ENCODE measurements around the gene SEC62. TPM values are rescaled to one million over a fixed set of nuclear protein-coding genes. Genes with fewer than 3 reads are reported as not detected.
A peak's percentile ranks its signal among the peaks of the same experiment; 100 is the strongest.

The SEC62 gene
- total RNA-seq, 1 donor from 2014 or later, result 113 TPM

GRCh38 chr3:170044795-170045244, 78.2 kb downstream of the SEC62 start:
- Mint-ChIP-seq H3K36me3 (ENCODE audit: unreplicated experiment) (no peaks in the 10 kb centered on the region), H3K27me3 (ENCODE audit: unreplicated experiment) (peaks cover 36% of the 10 kb centered on the region), H3K4me1 (ENCODE audit: unreplicated experiment) (peaks cover 16% of the 10 kb centered on the region), H3K4me3 (ENCODE audit: unreplicated experiment) (no peak overlapping the region), H3K9me3 (ENCODE audit: unreplicated experiment) (no peaks in the 10 kb centered on the region), H3K27ac (ENCODE audit: unreplicated experiment) (no peak overlapping the region)
- TF ChIP-seq, protein P1, sequence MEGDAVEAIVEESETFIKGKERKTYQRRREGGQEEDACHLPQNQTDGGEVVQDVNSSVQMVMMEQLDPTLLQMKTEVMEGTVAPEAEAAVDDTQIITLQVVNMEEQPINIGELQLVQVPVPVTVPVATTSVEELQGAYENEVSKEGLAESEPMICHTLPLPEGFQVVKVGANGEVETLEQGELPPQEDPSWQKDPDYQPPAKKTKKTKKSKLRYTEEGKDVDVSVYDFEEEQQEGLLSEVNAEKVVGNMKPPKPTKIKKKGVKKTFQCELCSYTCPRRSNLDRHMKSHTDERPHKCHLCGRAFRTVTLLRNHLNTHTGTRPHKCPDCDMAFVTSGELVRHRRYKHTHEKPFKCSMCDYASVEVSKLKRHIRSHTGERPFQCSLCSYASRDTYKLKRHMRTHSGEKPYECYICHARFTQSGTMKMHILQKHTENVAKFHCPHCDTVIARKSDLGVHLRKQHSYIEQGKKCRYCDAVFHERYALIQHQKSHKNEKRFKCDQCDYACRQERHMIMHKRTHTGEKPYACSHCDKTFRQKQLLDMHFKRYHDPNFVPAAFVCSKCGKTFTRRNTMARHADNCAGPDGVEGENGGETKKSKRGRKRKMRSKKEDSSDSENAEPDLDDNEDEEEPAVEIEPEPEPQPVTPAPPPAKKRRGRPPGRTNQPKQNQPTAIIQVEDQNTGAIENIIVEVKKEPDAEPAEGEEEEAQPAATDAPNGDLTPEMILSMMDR (IDR thresholded peaks at IDR 0.05), result no peak
- no peak for DNase-seq (ENCODE audit: extremely low spot score, unreplicated experiment)

- Mint-ChIP-seq H3K27me3 (ENCODE audit: unreplicated experiment) (peaks cover 20% of the 10 kb centered on the region), H3K9me3 (ENCODE audit: unreplicated experiment) (no peaks in the 10 kb centered on the region), H3K4me1 (ENCODE audit: unreplicated experiment) (peaks cover 14% of the 10 kb centered on the region), H3K4me3 (ENCODE audit: unreplicated experiment) (no peak overlapping the region), H3K27ac (ENCODE audit: unreplicated experiment) (peak overlapping the region; percentile 15), H3K36me3 (ENCODE audit: unreplicated experiment) (no peaks in the 10 kb centered on the region)
- no peak for DNase-seq (ENCODE audit: extremely low spot score, unreplicated experiment)
- TF ChIP-seq, protein P1 (IDR thresholded peaks at IDR 0.05), result no peak
These were observed 79.9 kb downstream of the SEC62 start for GRCh38 chr3:170046269-170047132.

DNA sequence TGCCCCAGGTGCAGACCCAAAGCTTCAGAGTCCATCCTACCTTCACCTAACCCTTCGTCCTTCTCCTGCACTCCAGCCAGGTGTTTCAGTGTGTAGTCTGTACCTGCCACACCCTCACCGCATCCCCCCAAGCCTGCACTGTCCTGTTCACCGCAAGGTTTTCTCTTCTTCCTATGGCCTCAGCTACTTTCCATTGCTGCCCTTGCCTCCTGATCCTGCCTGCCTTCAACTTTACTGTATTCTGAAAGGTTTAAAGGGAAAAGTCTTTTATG, 80.5 kb downstream of the SEC62 start:
- H3K4me1 Mint-ChIP-seq (ENCODE audit: unreplicated experiment), result peaks cover 14% of the 10 kb centered on the region
- H3K27ac Mint-ChIP-seq (ENCODE audit: unreplicated experiment), result no peak overlapping the region
- H3K27me3 Mint-ChIP-seq (ENCODE audit: unreplicated experiment), result peaks cover 15% of the 10 kb centered on the region
- DNase-seq (ENCODE audit: extremely low spot score, unreplicated experiment), result no peak
- TF ChIP-seq, protein P1 (IDR thresholded peaks at IDR 0.05), result no peak
- H3K9me3 Mint-ChIP-seq (ENCODE audit: unreplicated experiment), result no peaks in the 10 kb centered on the region
- H3K36me3 Mint-ChIP-seq (ENCODE audit: unreplicated experiment), result no peaks in the 10 kb centered on the region
- H3K4me3 Mint-ChIP-seq (ENCODE audit: unreplicated experiment), result no peak overlapping the region

Other genes with a start within 250 kb of the SEC62 start
- 1.5 TPM in 1 of 2 replicates, not detected in the other for gene TERC, start 201.7 kb upstream of the SEC62 start, total RNA-seq
- 2.5 and 2.7 TPM in 2 replicates for gene ACTRT3, start 197.2 kb upstream of the SEC62 start, total RNA-seq
- 16.7 and 17.2 TPM in 2 replicates for gene MYNN, start 193.4 kb upstream of the SEC62 start, total RNA-seq
- gene LRRIQ4, start 153.9 kb upstream of the SEC62 start, total RNA-seq, result not detected in 2 replicates
- 1.5 and 2.0 TPM in 2 replicates for gene LRRC34, start 153.9 kb upstream of the SEC62 start, total RNA-seq
- gene LRRC31, start 96.9 kb upstream of the SEC62 start, total RNA-seq, result not detected in 2 replicates
- gene SAMD7, start 55.2 kb upstream of the SEC62 start, total RNA-seq, result not detected in 2 replicates
- gene GPR160, start 71.2 kb downstream of the SEC62 start, total RNA-seq, result 0.27 TPM in 1 of 2 replicates, not detected in the other
- 52.3 and 63.8 TPM in 2 replicates for gene PHC3, start 214.9 kb downstream of the SEC62 start, total RNA-seq